ENCODE measurements around the gene YEATS2. TPM values are rescaled to one million over a fixed set of nuclear protein-coding genes. Genes with fewer than 3 reads are reported as not detected.
"Not testable (repeated sequence)": the region's sequence is repeated elsewhere in the genome, so short reads cannot be mapped to it uniquely, and the experiment has no call there.

The YEATS2 gene
- 9.0 TPM for total RNA-seq
- long read RNA-seq, partial matches to known transcripts = 4 of 7 reads
- long read RNA-seq, other reads (novel, unspliced or antisense) = 3 of 7 reads

- peak; percentile 89 for ATAC-seq
- peak; percentile 81 for DNase-seq (ENCODE audit: missing footprints)
- intact Hi-C loops (cut with DNase I) = no loop called here
These were observed at the start of gene YEATS2 for GRCh38 chr3:183697610-183698317. Gene YEATS2 (plus strand): TSS chr3:183697797. CDS start chr3:183715163, 17,366 bp downstream.

GRCh38 chr3:183650554-183650953 is 47.0 kb upstream of the YEATS2 start:
- DNase-seq (ENCODE audit: missing footprints) (no peak), ATAC-seq (no peak)
- intact Hi-C loops (cut with DNase I) = loop anchor here (5.0 kb wide), 1 partner anchor 37 kb away; no protein-coding TSS in a partner anchor

- ATAC-seq (no peak), DNase-seq (ENCODE audit: missing footprints) (no peak)
- intact Hi-C loops (cut with DNase I) = loop anchor here (5.0 kb wide), 1 partner anchor 34 kb away; no protein-coding TSS in a partner anchor
These were observed 44.2 kb upstream of the YEATS2 start for GRCh38 chr3:183653209-183654064.

GRCh38 chr3:183654727-183655126 is 42.9 kb upstream of the YEATS2 start:
- DNase-seq (ENCODE audit: missing footprints) (no peak), ATAC-seq (no peak)
- intact Hi-C loops (cut with DNase I) = loop anchor here (5.0 kb wide), 1 partner anchor 33 kb away; no protein-coding TSS in a partner anchor

GRCh38 chr3:183662099-183662498 is 35.5 kb upstream of the YEATS2 start:
- DNase-seq (ENCODE audit: missing footprints) (no peak), ATAC-seq (no peak)
- intact Hi-C loops (cut with DNase I) = no loop called here

- no peak for DNase-seq (ENCODE audit: missing footprints)
- ATAC-seq = no peak
- intact Hi-C loops (cut with DNase I) = no loop called here
These were observed 32.6 kb upstream of the YEATS2 start for GRCh38 chr3:183664913-183665381.

GRCh38 chr3:183680061-183680460 is 17.5 kb upstream of the YEATS2 start:
- intact Hi-C loops (cut with DNase I) = loop anchor here (5.0 kb wide), 1 partner anchor 38 kb away; no protein-coding TSS in a partner anchor
- DNase-seq (ENCODE audit: missing footprints) = no peak
- no peak for ATAC-seq

- ATAC-seq (no peak), DNase-seq (ENCODE audit: missing footprints) (no peak)
- intact Hi-C loops (cut with DNase I) = loop anchor here (5.0 kb wide), 1 partner anchor 35 kb away; no protein-coding TSS in a partner anchor
These were observed 9.9 kb upstream of the YEATS2 start for GRCh38 chr3:183687705-183688104.

- ATAC-seq (no peak), DNase-seq (ENCODE audit: missing footprints) (no peak)
- intact Hi-C loops (cut with DNase I) = loop anchor here (5.0 kb wide), 1 partner anchor 37 kb away; no protein-coding TSS in a partner anchor
These were observed 8.7 kb upstream of the YEATS2 start for GRCh38 chr3:183688874-183689273.

- ATAC-seq; DNase-seq (ENCODE audit: missing footprints): not testable (repeated sequence)
- intact Hi-C loops (cut with DNase I) = loop anchor here (5.0 kb wide), 1 partner anchor 37 kb away; no protein-coding TSS in a partner anchor
These were observed 8.0 kb upstream of the YEATS2 start for GRCh38 chr3:183689621-183690020.

GRCh38 chr3:183690402-183690995 is 7.1 kb upstream of the YEATS2 start:
- DNase-seq (ENCODE audit: missing footprints) (no peak), ATAC-seq (no peak)
- intact Hi-C loops (cut with DNase I) = no loop called here

GRCh38 chr3:183692436-183692835 is 5.2 kb upstream of the YEATS2 start:
- ATAC-seq (no peak), DNase-seq (ENCODE audit: missing footprints) (no peak)
- intact Hi-C loops (cut with DNase I) = no loop called here

GRCh38 chr3:183695569-183696364 is 1.8 kb upstream of the YEATS2 start:
- intact Hi-C loops (cut with DNase I) = no loop called here
- no peak for DNase-seq (ENCODE audit: missing footprints)
- ATAC-seq = no peak

- DNase-seq (ENCODE audit: missing footprints) (no peak), ATAC-seq (no peak)
- intact Hi-C loops (cut with DNase I) = no loop called here
These were observed 431 bp upstream of the YEATS2 start for GRCh38 chr3:183697123-183697609.

GRCh38 chr3:183698318-183698751 is 738 bp downstream of the YEATS2 start:
- DNase-seq (ENCODE audit: missing footprints) (no peak), ATAC-seq (peak; percentile 39)
- intact Hi-C loops (cut with DNase I) = no loop called here

GRCh38 chr3:183698756-183699155 is 1.2 kb downstream of the YEATS2 start:
- DNase-seq (ENCODE audit: missing footprints) (no peak), ATAC-seq (peak; percentile 45)
- intact Hi-C loops (cut with DNase I) = no loop called here

GRCh38 chr3:183699238-183699947 is 1.8 kb downstream of the YEATS2 start:
- no peak for DNase-seq (ENCODE audit: missing footprints)
- intact Hi-C loops (cut with DNase I) = no loop called here

More at GRCh38 chr3:183699238-183699947, 1.8 kb downstream of the YEATS2 start:
- ATAC-seq = no peak
